Neutrophil (primary cell): ENCODE data around the gene NFKBIZ.

Experiments
- H3K27ac ChIP-seq: fragments of 200-600 bp; sonication (generic); 2 replicates; pipeline ENCODE4 v1.5.1; 2016; ENCODE audit warnings: mild to moderate bottlenecking, moderate library complexity
- H3K27me3 ChIP-seq: fragments of 200-600 bp; sonication (generic); 2 replicates; pipeline ENCODE4 v1.6.0; 2016; ENCODE audit warnings: mild to moderate bottlenecking
- H3K36me3 ChIP-seq: fragments of 200-600 bp; sonication (generic); 2 replicates; pipeline ENCODE4 v1.5.1; 2017
- H3K4me1 ChIP-seq, 2 experiments: fragments of 200-600 bp in 1 of 2; sonication (generic) in 1 of 2; 1 replicate in 1 of 2; 2 replicates in 1 of 2; pipeline versions ENCODE4 v1.5.1 to v1.6.1; 2013 to 2016; ENCODE audit warnings: low read depth in 1 of 2, low read length in 1 of 2, mild to moderate bottlenecking in 1 of 2, moderate library complexity in 1 of 2; ENCODE audit not compliant: control insufficient read depth in 1 of 2, insufficient read depth in 1 of 2
- H3K4me3 ChIP-seq, 2 experiments: fragments of 200-600 bp in 1 of 2; sonication (generic) in 1 of 2; 1 replicate in 1 of 2; 2 replicates in 1 of 2; pipeline ENCODE4 v1.5.1; 2013 to 2016; ENCODE audit warnings: low read depth in 1 of 2, low read length in 1 of 2, mild to moderate bottlenecking in 1 of 2, moderate library complexity in 1 of 2
- H3K9me3 ChIP-seq: fragments of 200-600 bp; sonication (generic); 2 replicates; pipeline ENCODE4 v1.5.1; 2016
- TF ChIP-seq, protein P1 (sequence below): fragments of 200-600 bp; sonication (generic); IDR thresholded peaks from 2 replicates; pipeline ENCODE4 v1.5.1; 2016; ENCODE audit warnings: antibody characterized with exemption

NFKBIZ gene

DNA sequence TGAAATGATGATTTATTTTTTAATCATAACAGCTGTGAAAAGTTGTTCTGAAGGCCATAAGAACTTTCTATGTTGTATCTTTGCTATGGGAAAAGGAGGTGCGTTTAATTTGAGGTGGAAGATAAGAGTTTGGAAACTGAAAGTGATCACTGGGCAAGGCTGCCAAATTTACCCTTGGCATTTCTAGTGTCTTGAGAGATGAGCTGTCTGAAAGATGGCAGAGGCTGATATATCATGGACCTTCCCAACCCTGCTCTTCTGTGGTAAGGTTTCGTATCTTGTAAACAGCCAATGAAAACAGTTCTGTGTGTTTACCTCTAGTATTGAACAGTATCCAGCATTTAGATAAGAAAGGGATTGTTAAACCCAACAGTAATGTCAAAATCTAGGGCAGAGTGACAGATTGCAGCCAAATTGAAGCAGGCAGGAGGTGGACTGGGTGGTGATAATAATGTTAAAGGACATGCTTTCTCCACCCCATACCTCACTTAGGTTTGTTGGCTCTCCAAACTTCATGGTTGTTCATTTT lies 15.8 kb upstream of the NFKBIZ start:
- Histone ChIP-seq H3K4me1 (peaks cover 39 to 49% of the 10 kb centered on the region in 2 experiments), H3K36me3 (no peaks in the 10 kb centered on the region), H3K27me3 (no peaks in the 10 kb centered on the region), H3K27ac (peak overlapping the region; percentile 24), H3K9me3 (no peaks in the 10 kb centered on the region), H3K4me3 (no peak overlapping the region)
- TF ChIP-seq, protein P1, sequence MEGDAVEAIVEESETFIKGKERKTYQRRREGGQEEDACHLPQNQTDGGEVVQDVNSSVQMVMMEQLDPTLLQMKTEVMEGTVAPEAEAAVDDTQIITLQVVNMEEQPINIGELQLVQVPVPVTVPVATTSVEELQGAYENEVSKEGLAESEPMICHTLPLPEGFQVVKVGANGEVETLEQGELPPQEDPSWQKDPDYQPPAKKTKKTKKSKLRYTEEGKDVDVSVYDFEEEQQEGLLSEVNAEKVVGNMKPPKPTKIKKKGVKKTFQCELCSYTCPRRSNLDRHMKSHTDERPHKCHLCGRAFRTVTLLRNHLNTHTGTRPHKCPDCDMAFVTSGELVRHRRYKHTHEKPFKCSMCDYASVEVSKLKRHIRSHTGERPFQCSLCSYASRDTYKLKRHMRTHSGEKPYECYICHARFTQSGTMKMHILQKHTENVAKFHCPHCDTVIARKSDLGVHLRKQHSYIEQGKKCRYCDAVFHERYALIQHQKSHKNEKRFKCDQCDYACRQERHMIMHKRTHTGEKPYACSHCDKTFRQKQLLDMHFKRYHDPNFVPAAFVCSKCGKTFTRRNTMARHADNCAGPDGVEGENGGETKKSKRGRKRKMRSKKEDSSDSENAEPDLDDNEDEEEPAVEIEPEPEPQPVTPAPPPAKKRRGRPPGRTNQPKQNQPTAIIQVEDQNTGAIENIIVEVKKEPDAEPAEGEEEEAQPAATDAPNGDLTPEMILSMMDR: no peak

- Histone ChIP-seq H3K9me3 (no peaks in the 10 kb centered on the region), H3K36me3 (no peaks in the 10 kb centered on the region), H3K4me3 (no peak overlapping the region), H3K27ac (peak overlapping the region; percentile 95), H3K4me1 (peaks cover 36 to 53% of the 10 kb centered on the region in 2 experiments), H3K27me3 (no peaks in the 10 kb centered on the region)
- TF ChIP-seq, protein P1: no peak
These were observed 13.6 kb upstream of the NFKBIZ start for GRCh38 chr3:101835676-101836075.

DNA sequence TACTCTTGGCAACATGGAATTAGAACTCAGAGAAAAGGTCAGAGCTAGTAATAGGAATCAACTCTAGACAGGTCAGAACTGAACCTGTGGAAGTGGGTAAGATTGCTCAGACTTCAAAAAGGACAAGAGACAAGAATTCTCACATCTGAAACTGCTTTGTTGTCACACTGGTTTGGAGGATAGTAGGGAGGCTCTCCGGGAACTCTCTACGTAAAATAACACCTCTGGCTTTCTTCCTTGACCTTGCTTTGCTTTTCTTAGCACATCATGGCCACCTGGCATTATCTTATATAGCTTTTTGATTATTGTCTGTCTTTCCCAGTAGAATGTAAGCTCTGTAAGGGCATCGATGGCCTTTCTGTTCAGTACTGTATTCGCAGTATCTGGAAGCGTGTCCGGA lies 13.2 kb upstream of the NFKBIZ start:
- H3K4me1 ChIP-seq: peaks cover 38 to 58% of the 10 kb centered on the region in 2 experiments
- H3K36me3 ChIP-seq: no peaks in the 10 kb centered on the region
- no peaks in the 10 kb centered on the region for H3K9me3 ChIP-seq
- H3K27ac ChIP-seq: peak overlapping the region; percentile 95
- TF ChIP-seq, protein P1: no peak
- no peak overlapping the region for H3K4me3 ChIP-seq
- no peaks in the 10 kb centered on the region for H3K27me3 ChIP-seq

GRCh38 chr3:101836652-101837598 lies 12.4 kb upstream of the NFKBIZ start:
- Histone ChIP-seq H3K27ac (peak overlapping the region; percentile 95), H3K36me3 (no peaks in the 10 kb centered on the region), H3K27me3 (no peaks in the 10 kb centered on the region), H3K4me1 (peaks cover 42 to 60% of the 10 kb centered on the region in 2 experiments), H3K9me3 (no peaks in the 10 kb centered on the region), H3K4me3 (peak overlapping the region; percentile 31 to 35)
- TF ChIP-seq, protein P1: no peak

DNA sequence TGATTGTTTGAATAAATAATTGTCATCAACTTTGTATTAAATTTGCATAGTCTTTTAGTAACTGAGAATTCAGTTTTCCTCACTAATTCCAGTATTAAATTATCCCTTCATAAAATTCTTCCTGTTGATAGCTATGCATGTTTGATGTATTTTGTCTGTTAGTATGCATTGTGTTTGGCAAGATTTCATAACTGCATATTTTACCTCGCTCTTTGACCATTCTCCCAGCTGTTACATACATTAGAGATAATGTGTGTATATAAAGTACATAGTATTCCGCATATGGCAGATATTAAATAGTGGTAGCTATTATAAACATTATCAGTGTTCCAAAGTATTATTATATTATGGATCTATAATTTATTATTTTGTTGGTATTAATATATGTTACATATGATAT lies 10.6 kb upstream of the NFKBIZ start:
- Histone ChIP-seq H3K27ac (peak overlapping the region; percentile 95), H3K27me3 (no peaks in the 10 kb centered on the region), H3K36me3 (no peaks in the 10 kb centered on the region), H3K4me3 (no peak overlapping the region), H3K9me3 (no peaks in the 10 kb centered on the region), H3K4me1 (peaks cover 58 to 77% of the 10 kb centered on the region in 2 experiments)
- TF ChIP-seq, protein P1: no peak
